ENCODE data around the gene PKP4.
"Not testable (repeated sequence)": the region's sequence is repeated elsewhere in the genome, so short reads cannot be mapped to it uniquely, and the experiment has no call there.

The PKP4 gene

GRCh38 chr2:158456309-158457066 lies at the start of gene PKP4, which contains the start of gene CCDC148:
Gene PKP4, plus strand, starts transcription at chr2:158456952. Its CDS starts 76,233 bp downstream, at chr2:158533185.
Gene CCDC148, minus strand, starts transcription at chr2:158456753. Its CDS starts 314 bp downstream, at chr2:158456439.
- peak; percentile 95 to 97 for DNase-seq

- no peak for DNase-seq
These were observed 49.7 kb upstream of the PKP4 start for GRCh38 chr2:158407031-158407430.

- DNase-seq: no peak
These were observed 46.6 kb upstream of the PKP4 start for GRCh38 chr2:158410132-158410531.

- DNase-seq: no peak
These were observed 45.0 kb upstream of the PKP4 start for GRCh38 chr2:158411748-158412147.

- DNase-seq: no peak
These were observed 44.5 kb upstream of the PKP4 start for GRCh38 chr2:158412206-158412605.

GRCh38 chr2:158413581-158413980 lies 43.2 kb upstream of the PKP4 start:
- DNase-seq: no peak

- no peak for DNase-seq
These were observed 42.2 kb upstream of the PKP4 start for GRCh38 chr2:158414538-158414937.

- no peak for DNase-seq
These were observed 24.6 kb upstream of the PKP4 start for GRCh38 chr2:158432117-158432516.

- DNase-seq: not testable (repeated sequence)
These were observed 23.0 kb upstream of the PKP4 start for GRCh38 chr2:158433716-158434115.

- DNase-seq: not testable (repeated sequence)
These were observed 17.7 kb upstream of the PKP4 start for GRCh38 chr2:158439062-158439461.

- no peak for DNase-seq
These were observed 13.1 kb upstream of the PKP4 start for GRCh38 chr2:158443606-158444005.

GRCh38 chr2:158457092-158457825 lies 507 bp downstream of the PKP4 start:
- DNase-seq: peak; percentile 54 to 56

GRCh38 chr2:158457826-158458616 lies 1.3 kb downstream of the PKP4 start:
- DNase-seq: peak; percentile 38 to 51

GRCh38 chr2:158458617-158458920 lies 1.8 kb downstream of the PKP4 start:
- DNase-seq: no peak

GRCh38 chr2:158459161-158460003 lies 2.6 kb downstream of the PKP4 start:
- DNase-seq: no peak

- DNase-seq: no peak
These were observed 4.0 kb downstream of the PKP4 start for GRCh38 chr2:158460632-158461297.

- DNase-seq: no peak
These were observed 6.8 kb downstream of the PKP4 start for GRCh38 chr2:158463496-158464095.

GRCh38 chr2:158464426-158465281 lies 7.9 kb downstream of the PKP4 start:
- no peak for DNase-seq

GRCh38 chr2:158467248-158467647 lies 10.5 kb downstream of the PKP4 start:
- DNase-seq: no peak

GRCh38 chr2:158472829-158473228 lies 16.1 kb downstream of the PKP4 start:
- DNase-seq: not testable (repeated sequence)
